ENCODE data around the gene TMEM117.

- TF ChIP-seq CTCF (IDR thresholded peaks at IDR 0.05) (no peak), POLR2A (IDR thresholded peaks at IDR 0.05) (no peak), EP300 (IDR thresholded peaks at IDR 0.05) (no peak), POLR2AphosphoS5 (IDR thresholded peaks at IDR 0.05) (no peak)
These were observed 256.2 kb downstream of the TMEM117 start for GRCh38 chr12:44091948-44092606.

All from sigmoid colon (tissue), 4 donors.